ENCODE measurements around the gene FAAP20.

FAAP20 gene

DNA sequence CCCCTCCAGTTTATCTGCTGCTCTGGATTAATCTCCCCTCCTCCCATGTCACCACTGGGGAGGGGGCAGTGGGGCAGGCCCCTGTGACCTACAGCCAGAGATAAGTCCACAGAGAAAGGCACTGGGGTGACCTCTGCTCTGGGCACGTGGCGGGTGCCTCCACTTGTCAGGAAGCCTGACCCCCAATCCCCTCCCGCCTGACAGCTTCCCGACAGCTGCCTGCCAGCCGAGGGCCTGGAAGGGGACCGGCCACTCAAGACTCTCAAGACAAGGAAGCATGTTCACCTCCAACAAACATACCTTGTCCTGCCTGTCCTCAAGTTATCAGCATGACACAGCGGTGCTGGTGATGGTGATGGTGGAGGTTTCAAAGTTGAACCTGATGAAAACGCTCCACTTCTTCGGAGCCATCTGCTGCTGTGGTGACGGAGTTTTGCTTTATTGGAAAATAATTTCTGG lies 3.2 kb upstream of the FAAP20 start:
- DNase-seq (ENCODE audit: low read depth in 2 of 2, low spot score in 1 of 2): no peak

DNA sequence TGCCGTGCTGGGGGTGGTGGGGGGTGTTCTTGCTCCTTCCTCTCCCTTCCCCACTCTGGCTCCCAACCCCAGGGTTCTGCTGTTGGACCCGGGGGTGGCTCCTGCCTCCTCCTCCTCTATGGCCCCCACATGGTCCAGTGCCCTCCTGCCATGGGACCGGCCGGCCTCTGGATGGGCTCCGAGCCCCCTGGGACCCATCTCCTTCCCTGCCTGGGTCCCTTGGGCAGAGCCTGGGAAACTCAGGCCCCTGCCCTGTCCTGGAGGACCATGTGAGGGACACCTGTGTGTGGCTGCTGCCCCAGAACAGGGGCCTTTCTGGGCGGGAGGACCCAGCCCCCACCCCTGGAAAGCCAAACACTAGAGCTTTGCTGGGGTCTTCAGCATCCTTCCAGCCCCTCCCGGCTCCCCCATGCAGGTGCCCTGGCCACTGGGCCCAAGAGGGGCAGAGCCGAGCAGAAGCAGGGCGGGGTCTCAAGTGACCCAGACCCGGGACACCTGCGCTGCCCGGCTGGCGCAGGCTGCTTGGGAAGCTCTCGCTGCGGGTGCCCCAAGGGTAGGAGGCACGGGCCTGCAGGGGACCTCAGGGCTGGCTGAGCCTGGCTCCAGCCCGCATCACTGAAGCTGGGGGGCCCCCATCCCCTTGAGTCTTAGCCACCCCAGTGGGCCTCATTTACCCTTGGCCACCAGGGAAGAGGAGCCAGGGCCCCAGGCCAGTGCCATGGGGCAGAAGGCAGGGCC lies 2.5 kb upstream of the FAAP20 start:
- no peak for DNase-seq (ENCODE audit: low read depth in 2 of 2, low spot score in 1 of 2)

DNA sequence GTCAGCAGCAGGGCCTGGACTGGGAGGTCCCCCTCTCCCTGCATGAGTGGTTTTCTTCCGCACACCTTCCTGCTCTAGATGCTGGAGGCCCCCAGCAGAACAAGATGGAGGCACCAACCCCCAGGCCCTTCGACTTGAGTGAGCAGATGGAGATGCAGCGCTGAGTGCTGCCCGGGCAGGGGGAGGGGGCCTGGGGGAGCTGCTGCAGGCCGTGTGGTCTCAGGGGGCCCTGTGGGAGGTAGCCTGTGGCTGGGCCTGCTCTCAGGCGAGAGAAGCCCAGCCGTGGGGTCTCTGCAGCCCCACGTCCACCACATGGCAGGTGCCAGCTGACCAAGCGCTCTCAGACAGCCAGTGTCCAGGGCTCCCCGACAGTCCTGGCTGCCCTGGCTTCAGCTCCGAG lies 1.2 kb upstream of the FAAP20 start:
- no peak for DNase-seq (ENCODE audit: low read depth in 2 of 2, low spot score in 1 of 2)

DNA sequence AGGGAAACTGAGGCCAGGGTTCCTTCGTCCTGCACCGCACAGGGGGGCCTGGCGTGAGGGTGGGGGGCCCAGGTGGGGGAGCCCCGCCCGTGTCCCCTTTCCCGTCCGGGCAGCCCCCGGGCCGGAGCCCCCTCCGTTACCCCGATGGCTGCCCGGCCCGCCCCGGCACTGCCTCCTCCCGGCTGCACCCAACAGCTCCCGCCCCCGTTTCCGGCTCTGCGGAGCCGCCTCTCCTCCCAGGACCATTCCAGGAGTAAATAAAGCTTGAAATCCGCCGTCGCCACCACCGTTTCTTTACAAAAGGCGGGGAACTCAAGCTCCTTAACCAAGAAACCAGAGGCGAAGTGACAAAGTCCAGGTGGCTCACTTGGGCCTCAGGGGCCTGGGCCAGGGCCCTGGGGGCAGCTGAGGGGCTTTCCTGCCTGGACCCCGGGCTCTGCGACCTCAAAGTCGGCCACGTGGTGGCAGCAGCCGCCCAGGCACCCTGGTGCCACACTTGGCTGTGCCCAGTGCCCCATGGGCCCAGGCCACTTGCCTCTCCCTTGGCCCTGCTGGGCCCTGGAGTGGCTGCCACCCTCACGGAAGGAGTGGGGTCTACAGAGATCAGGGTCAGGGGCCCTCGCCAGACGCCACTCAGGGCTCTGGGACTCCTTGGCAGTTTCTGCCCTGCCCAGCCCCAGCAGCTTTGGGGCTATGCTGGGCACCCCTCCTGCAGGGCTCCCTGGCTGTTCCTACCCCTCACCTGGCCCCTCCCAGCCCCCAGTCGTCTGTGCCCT lies 514 bp upstream of the FAAP20 start:
- DNase-seq (ENCODE audit: low read depth in 2 of 2, low spot score in 1 of 2): peak; percentile 61 to 70

DNA sequence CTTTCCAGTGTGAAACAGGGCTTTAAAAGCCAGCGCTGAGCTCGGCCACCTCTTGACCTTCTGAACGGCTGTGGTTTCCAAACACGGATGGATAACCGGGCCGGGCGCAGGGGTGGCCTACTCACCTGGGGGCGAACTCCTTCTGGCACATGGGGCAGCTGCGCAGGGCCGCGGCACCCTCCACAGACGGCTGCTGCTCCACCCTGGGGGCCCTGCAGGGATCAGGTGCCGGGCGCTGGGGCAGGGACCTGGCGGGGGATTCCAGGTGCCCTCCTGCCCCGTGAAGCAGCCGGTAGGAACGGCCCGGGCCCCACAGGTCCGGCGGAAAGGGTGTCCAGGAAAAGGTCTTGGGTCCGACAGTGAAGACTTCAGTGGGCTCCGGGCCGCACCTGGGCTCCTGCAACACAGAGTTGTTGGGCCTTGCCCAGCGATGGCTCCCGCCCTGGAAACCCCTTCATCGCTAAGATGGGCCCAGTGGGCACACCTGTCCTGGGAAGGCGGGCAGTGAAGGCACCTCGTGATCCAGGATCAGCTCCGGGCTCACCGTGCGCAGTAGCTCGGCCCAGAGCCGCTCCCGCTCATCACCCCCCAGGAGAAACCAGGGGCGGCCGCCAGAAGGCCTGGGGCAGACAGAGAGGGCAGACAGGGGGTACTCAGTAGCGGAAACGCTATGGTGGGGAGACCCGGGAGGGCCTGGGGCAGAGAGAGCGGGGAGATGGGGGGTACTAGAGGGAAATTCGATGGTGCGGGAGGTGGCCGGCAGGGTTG lies 874 bp downstream of the FAAP20 start:
- DNase-seq (ENCODE audit: low read depth in 2 of 2, low spot score in 1 of 2): no peak

DNA sequence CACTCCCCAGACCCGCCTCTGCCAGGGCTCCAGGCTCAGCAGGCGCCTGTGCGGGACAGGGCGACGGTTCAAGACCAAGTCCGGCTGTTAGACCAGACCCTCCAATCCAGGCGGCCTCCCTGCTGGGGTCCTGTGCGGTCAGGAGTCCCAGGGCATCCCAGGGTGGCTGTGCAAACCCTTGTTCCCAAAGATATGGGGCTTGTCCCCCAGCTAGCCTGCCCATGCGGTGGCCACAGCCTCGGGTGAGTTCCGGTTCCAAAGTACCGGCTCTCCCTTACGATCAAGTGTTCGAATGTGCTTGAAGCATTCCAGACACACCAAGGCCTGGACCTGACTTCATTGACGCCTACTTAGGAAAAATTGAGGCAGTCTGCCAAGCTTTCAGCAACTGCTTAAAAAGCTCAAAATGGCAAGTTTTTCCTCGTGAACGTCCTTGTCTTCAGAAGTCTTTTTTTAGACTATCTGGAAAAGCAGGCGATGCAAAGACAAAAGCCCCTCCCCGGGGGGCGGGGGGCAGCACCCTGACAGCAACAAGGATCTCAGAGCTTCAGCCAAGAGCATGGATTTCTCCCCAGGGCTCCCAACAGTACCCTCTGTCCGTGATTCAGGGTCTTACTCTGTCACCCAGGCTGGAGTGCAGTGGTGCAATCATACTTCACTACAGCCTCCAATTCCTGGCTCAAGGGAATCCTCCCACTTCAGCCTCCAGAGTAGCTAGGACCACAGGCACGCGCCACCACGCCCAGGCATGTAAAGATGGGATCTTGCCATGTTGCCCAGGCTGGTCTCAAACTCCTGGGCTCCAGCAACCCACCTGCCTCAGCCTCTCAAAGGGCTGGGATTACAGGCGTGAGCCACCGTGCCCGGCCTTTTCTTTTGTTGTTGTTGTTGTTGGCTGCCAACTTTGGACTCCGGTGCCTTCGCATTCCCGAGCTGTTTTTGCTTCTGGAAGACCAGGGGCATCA lies 2.3 kb downstream of the FAAP20 start:
- DNase-seq (ENCODE audit: low read depth in 2 of 2, low spot score in 1 of 2): no peak

DNA sequence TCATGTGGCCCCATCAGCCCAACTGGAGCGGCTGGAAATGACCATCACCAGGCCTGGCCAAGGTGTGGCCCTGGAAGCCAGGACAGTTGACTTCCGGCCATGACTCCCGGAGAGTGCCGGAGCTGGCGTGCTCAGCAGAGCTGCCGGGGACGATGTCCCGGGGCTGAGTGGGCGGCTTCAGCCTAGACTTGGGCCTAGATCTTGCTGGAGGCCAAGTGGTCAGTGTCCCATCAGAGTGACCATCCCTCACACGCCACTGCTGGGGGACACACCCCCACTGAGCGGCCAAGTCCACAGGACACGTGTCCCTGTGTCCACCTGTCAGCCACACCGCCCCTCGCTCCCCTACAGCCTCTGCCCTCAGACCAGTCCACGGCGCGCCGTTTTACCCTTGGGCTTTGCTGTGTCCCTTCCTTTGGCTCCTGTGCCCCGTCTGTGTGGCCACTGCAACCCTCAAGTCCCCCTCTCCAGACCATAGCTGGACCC lies 4.0 kb downstream of the FAAP20 start:
- DNase-seq (ENCODE audit: low read depth in 2 of 2, low spot score in 1 of 2): no peak

DNA sequence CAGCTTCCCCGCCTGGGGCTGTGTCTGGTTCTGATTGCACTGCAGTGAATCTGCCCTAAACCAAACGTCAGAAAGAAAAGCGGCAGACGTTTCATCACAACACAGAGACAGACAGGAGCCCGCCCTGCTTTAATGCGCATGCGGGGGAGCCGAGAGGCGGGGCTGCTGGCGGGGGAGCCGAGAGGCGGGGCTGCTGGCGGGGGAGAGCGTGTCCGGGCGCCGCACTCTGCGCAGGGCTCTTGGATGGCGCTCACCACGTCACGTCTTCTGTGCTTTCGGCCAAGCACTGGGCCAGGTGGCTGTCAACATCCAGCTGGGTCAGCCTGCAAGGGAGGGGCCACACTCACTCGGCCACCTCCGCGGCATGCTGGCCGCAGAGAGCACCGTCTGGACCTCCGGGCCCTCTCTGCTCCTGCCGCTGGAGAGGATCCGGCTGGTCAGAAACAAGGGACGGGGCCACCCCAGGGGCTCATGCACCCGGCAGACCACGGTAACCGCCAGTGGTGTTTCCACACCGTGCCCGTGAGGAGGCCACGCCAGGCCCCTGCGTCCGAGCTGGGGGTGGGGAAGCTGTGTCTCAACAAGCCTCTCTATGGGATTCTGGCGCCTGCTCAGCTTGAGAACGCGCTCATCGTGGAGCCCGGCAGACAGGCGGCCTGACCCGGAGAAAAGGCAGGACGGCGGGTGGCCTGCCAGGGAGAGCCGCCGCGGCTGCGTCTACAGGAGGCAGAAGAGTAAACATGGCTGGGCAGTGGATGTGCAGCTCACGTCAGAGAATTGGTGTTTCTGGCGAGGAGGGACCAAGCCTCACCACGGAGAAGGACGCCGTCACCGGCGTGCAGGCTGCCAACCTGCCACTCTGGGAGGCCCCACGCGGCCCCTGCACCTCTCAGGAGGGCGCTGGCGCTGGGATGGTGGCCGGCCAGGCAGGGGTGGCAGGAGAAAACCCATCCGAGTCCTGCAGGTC lies 4.8 kb downstream of the FAAP20 start:
- DNase-seq (ENCODE audit: low read depth in 2 of 2, low spot score in 1 of 2): peak; percentile 77 to 80

DNA sequence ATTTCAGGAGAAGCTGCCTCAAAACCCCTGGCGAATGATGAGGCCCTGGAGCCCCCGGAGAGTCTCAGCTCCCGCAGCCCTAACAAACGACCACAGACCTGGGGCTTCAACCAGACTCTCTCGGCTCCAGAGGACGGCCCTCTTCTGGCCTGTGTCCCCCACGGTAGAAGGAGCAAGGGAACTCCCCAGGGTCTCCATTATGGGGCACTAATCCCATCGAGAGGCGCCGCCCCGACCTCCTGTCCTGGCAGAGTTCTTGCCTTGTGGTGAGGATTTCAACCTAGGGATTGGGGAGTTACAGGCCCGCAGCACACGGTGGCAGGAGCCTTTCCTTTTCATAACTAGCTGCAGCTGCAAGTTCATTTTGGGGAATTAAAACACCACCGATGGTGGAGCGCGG lies 6.2 kb downstream of the FAAP20 start:
- no peak for DNase-seq (ENCODE audit: low read depth in 2 of 2, low spot score in 1 of 2)

DNA sequence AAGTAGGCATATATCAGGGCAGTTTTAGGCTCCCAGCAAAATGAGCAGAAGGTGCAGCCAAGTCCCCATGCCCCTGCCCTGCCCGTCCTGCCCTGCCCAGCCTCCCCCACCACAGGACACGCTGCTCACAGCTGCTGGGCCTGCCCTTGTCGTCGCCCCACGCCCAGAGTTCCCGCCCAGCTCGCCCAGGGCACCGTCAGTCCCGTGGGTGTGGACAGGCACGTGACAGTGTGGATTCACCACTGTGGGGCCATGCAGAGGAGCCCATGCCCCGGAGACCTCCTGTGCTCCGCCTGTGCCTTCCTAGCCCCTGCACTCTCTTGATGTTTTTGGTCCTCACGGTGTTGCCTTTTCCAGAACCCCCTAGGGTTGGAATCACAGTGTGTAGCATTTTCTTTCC lies 7.0 kb downstream of the FAAP20 start:
- no peak for DNase-seq (ENCODE audit: low read depth in 2 of 2, low spot score in 1 of 2)

DNA sequence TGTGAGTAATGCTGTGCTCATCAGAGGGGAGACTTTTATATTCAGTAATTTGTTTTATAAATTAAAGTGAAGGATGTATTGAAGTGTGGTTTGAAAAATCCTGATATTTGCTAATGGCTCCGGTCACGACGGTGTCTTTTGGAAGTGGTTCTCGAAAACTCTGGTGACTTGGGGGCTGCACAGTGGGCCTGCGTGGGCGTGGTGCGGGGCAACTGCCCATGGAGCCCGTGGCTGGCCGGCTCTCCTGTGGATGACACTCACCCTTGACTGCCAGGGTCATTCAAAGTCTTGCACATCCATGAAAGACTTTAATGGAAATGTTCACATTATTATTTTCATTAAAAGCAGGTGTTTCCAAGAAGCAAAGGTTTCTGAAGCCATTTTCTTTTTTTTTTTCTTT lies 7.7 kb downstream of the FAAP20 start:
- no peak for DNase-seq (ENCODE audit: low read depth in 2 of 2, low spot score in 1 of 2)

DNA sequence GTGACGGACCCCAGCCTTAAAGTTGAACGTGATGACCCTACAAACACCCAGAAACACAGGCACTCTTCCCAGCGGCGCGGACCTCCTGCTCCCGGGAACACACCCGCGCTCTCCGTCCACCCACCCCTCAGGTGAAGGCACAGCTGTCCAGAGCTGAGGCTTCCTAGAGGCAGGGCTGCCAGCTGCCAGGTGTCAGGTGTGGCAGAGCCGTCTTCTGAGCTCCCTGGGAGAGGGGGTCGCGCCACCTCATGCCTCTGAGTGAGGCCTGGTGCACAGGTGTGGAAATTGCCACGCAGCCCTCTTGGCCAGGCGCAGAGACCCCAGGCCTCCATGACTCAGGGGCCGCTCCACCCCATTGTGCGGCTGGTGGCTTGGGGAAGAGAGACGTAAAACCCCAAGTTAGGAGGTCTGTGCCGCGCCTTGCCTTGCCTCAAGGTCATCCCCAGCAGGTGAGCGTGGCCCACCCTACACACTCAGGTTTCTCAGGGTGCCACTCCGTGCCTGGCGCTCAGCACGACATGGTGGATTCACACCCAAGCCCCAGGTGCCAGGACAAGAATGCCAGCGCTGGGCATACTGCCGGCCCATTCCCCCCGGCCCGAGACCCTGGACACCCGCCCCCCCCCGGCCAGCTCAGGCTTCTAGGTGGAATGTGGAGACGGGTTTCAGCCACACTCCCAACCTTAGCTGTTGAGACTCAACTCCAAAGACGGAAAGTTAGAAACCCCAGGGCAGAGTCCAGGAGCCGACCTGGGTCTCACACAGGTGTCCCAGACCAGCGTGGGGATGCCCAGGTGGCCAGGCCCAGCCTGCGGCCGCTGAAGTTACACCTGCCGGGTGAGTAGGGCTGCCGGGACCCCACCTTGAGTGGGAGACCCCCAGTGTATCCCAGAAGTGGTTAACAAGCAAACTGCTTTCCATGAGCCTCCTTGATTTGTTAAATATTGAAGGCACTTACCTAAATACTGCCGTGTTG lies 8.4 kb downstream of the FAAP20 start:
- DNase-seq (ENCODE audit: low read depth in 2 of 2, low spot score in 1 of 2): no peak

DNA sequence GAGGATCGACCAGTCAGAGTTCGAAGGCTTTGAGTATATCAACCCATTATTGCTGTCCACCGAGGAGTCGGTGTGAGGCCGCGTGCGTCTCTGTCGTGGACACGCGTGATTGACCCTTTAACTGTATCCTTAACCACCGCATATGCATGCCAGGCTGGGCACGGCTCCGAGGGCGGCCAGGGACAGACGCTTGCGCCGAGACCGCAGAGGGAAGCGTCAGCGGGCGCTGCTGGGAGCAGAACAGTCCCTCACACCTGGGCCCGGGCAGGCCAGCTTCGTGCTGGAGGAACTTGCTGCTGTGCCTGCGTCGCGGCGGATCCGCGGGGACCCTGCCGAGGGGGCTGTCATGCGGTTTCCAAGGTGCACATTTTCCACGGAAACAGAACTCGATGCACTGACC lies 9.6 kb downstream of the FAAP20 start:
- DNase-seq (ENCODE audit: low read depth in 2 of 2, low spot score in 1 of 2): no peak

DNA sequence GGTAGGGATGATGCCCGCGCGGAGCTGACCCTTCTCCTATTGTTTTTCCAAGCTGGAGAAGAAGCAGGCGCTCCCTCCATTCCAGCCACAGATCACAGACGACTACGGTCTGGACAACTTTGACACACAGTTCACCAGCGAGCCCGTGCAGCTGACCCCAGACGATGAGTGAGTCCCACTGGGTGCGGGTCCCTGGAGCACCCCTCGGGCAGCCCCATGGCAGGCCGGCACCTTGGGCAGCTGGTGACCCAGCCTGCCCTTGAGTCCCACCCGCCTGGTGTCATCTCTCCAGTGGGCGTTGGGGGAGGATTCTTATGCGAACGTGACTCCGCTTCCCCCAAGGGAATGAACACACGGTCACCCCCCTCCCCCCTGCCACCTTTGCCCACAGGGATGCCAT lies 10.0 kb downstream of the FAAP20 start:
- no peak for DNase-seq (ENCODE audit: low read depth in 2 of 2, low spot score in 1 of 2)

DNA sequence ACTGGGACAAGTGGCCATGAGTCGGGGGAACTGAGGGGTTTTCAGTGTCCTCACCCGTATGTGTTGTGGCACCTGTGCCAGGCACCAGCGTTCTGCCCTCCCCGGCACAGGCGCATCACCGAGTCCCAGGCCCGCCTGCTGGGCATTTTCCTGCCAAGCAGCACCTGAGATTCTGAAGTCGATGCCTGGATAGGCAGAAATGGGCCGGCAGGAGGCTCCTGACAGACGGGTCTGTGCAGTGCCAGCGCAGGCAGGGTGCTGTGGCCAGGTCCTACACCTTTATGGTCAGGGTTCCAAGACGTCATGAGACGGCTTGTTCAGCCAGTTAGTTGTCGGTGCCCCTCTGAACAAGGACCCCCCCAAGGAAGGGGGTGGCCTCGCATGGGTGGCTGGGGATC lies 10.6 kb downstream of the FAAP20 start:
- no peak for DNase-seq (ENCODE audit: low read depth in 2 of 2, low spot score in 1 of 2)

DNA sequence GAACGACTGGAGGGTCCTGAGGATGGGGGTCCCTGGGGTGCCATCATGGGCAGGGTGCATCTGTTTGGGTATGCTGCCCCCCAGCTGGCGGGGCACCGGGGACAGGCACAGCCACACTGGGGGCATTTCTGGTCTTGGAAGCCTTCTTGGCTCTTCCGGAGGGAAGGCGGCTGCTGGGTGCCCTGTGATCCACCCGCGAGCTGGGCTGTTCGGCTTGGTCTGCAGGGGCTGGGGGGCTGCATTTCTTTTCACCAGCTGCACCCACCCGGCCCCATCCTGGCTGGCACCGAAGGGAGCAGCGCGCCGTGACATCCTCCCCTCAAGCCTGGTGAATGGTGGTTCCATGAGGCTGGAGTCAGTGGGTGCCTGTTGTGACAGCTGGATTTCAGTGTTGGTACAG lies 12.2 kb downstream of the FAAP20 start:
- no peak for DNase-seq (ENCODE audit: low read depth in 2 of 2, low spot score in 1 of 2)

DNA sequence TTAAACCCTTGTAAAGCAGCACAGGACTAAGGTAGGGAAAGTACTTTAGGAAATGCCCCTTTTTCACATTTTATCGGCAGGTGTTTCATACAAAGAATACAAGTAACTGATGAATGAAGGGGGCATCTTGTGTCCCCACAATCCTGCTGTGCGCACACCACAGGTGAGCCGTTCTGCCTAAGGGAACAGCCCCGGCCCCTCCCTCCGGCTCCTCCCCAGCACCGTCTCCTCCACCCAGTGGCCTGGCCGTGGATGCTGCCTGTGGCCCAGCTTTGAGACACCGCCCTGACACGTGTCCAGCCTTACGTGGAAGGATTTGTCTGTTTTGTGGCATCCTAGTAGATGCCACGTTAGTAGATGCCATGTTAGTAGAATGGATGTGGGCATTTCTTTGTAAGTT lies 12.8 kb downstream of the FAAP20 start:
- DNase-seq (ENCODE audit: low read depth in 2 of 2, low spot score in 1 of 2): no peak

DNA sequence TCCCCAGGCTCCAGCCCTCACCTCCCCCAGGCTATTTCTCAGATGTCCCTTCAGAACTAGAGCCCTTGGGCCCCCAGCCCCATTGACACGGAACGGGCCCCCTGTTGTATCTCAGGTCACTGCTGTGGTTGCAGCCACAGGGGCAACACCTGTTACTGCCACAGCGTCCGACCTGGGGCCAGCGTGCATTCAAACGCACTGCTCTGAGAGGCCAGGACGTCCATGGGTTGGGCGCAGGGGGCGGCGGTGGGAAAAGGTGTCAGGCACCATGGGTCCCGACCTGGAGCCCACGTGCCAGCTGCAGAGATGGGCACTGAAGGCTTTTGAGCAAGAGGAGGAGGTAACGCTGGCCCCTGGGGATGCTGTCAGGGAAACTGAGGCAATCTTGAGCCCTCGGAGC lies 13.3 kb downstream of the FAAP20 start:
- no peak for DNase-seq (ENCODE audit: low read depth in 2 of 2, low spot score in 1 of 2)
